Aorta (tissue), 5 donors: ENCODE results near the gene TAAR1. TPM values are rescaled to one million over a fixed set of nuclear protein-coding genes. Genes with fewer than 3 reads are reported as not detected.
"Not testable (repeated sequence)": the region's sequence is repeated elsewhere in the genome, so short reads cannot be mapped to it uniquely, and the experiment has no call there.

Experiments
- ATAC-seq: fragments of 200-7000 bp; cut with Tn5 transposase; one replicate; pipeline ENCODE4 v1.9.1; 2022; ENCODE audit warnings: moderate library complexity; ENCODE audit not compliant: low FRiP score
- DNase-seq, 2 donors: peaks; one replicate each; pipeline ENCODE4 v3.0.0-alpha.2; 2020
- H3K27ac ChIP-seq, 2 donors: one replicate each; pipeline ENCODE4 v1.5.1; 2013; ENCODE audit warnings: low read length in 2 of 2, mild to moderate bottlenecking in 2 of 2, moderate library complexity in 2 of 2, control low read depth in 1 of 2, inconsistent platforms in 1 of 2, low read depth in 1 of 2
- H3K27me3 ChIP-seq, 2 donors: one replicate each; pipeline ENCODE4 v1.6.1; 2013; ENCODE audit warnings: control low read depth in 1 of 2, low read length in 1 of 2, mild to moderate bottlenecking in 1 of 2, moderate library complexity in 1 of 2; ENCODE audit not compliant: insufficient read depth in 2 of 2, control insufficient read depth in 1 of 2
- H3K36me3 ChIP-seq, 2 donors: one replicate each; pipeline ENCODE4 v1.6.1; 2013; ENCODE audit warnings: control low read depth in 1 of 2, low read length in 1 of 2, mild to moderate bottlenecking in 1 of 2; ENCODE audit not compliant: insufficient read depth in 2 of 2, control insufficient read depth in 1 of 2
- H3K4me1 ChIP-seq, 2 donors: one replicate each; pipeline ENCODE4 v1.6.1; 2013; ENCODE audit warnings: low read length in 2 of 2, control low read depth in 1 of 2, mild to moderate bottlenecking in 1 of 2, moderate library complexity in 1 of 2; ENCODE audit not compliant: insufficient read depth in 2 of 2, control insufficient read depth in 1 of 2
- H3K4me3 ChIP-seq, 2 donors: one replicate each; pipeline ENCODE4 v1.5.1; 2013; ENCODE audit warnings: low read length in 2 of 2, control low read depth in 1 of 2, mild to moderate bottlenecking in 1 of 2
- H3K9me3 ChIP-seq: one replicate; pipeline ENCODE4 v1.6.1; 2013; ENCODE audit warnings: mild to moderate bottlenecking, low read length; ENCODE audit not compliant: control insufficient read depth
- WGBS, 2 donors: extraction: QIAGEN DNeasy Blood & Tissue Kit; methylation state at CpG; one replicate each; pipeline ENCODE4 v1.1.7; 2013; 5-methylcytosine and 5-hydroxymethylcytosine counted together
- intact Hi-C, 2 donors: fragments of 100-400 bp; cut with DNase I; formaldehyde crosslinking; loops; one replicate each; pipeline versions ENCODE4 v1.14.2 to v1.15.0; 2022
- polyA plus RNA-seq, 2 donors: library from polyadenylated mRNA; stranded (reverse); fragments of 200-250 nt; gene quantifications; one replicate each; pipeline ENCODE4 v1.2.3, GENCODE V29; 2013
- total RNA-seq, 2 donors: library from RNA; stranded (reverse); fragmentation: NEBNext Ultra II Directional; extraction: Animal tissue kit (Norgen Biotek cat#: 25700); gene quantifications; one replicate each; pipeline ENCODE4 v1.2.1, GENCODE V29; 2021
- donor health status: healthy with polysubstance abuse.
- donor health status: Bipolar disorder and iron deficiency.
- donor health status: DM: no; HTN: no; CAD: no.
- donor health status: DM: no; HTN: no; CAD: no.
- donor health status: DM: yes; HTN: yes; CAD: no.

The TAAR1 gene
- total and polyA plus RNA-seq, 4 donors = not detected

DNA sequence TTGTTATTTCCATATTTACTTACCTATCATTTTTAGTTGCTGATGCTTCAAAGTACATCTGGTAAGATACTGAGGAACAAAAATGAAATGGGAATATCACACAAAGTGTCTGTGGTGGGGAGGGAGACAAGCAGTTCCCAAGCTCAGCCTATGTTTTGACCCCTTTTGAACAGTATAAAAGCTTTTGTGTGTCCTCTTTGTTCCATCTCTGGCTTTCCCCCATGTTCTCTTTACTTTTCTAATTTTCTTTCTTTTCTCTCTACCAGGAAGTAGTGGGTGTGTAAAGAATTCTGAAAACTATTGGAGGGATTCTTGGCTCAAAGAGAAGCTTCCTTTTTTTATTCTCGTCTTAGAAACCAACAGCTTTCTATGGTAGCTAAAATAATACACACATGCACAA is 42.3 kb downstream of the TAAR1 start:
- WGBS, 2 donors = 8 to 13% methylated on average over 1 of the region's 1 CpG
- Histone ChIP-seq H3K4me1 (no peaks in the 10 kb centered on the region), H3K4me3 (no peak overlapping the region), H3K27ac (no peak overlapping the region), H3K36me3 (no peaks in the 10 kb centered on the region), H3K9me3 (no peaks in the 10 kb centered on the region), H3K27me3 (no peaks in the 10 kb centered on the region)
- intact Hi-C loops = no loop called here
- DNase-seq = no peak
- ATAC-seq = no peak

DNA sequence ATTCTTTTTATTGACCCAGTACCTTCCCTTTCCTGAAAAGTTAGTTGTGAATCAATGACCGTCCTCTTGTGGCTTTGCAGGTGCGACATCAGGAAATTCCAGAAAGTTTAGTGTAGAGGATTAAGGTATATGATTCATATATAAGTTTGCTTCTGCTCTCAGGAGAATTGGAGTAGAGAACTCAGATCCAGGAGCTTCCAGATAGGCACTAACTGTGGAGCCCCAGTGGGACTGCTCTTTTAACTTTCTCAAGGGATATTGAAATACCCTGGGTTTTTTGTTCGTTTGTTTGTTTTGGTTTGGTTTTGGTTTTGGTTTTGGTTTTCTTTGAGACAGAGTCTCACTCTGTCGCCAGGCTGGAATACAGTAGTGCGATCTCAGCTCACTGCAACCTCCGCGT is 44.4 kb downstream of the TAAR1 start:
- Histone ChIP-seq H3K4me3 (no peak overlapping the region), H3K4me1 (no peaks in the 10 kb centered on the region), H3K27ac (no peak overlapping the region), H3K36me3 (no peaks in the 10 kb centered on the region), H3K27me3 (no peaks in the 10 kb centered on the region), H3K9me3 (no peaks in the 10 kb centered on the region)
- intact Hi-C loops = no loop called here
- 87 to 90% methylated on average over 7 of the region's 7 CpGs for WGBS, 2 donors
- ATAC-seq (no peak), DNase-seq (no peak)

GRCh38 chr6:132612449-132613108 is 46.4 kb downstream of the TAAR1 start:
- DNase-seq (no peak), ATAC-seq (no peak)
- no peaks in the 10 kb centered on the region for H3K9me3 ChIP-seq
- no peaks in the 10 kb centered on the region for H3K36me3 ChIP-seq
- H3K4me3 ChIP-seq = no peak overlapping the region
- no peak overlapping the region for H3K27ac ChIP-seq
- intact Hi-C loops = no loop called here
- no peaks in the 10 kb centered on the region for H3K4me1 ChIP-seq
- WGBS, 2 donors = 66 to 68% methylated on average over 4 of the region's 4 CpGs
- H3K27me3 ChIP-seq = no peaks in the 10 kb centered on the region

DNA sequence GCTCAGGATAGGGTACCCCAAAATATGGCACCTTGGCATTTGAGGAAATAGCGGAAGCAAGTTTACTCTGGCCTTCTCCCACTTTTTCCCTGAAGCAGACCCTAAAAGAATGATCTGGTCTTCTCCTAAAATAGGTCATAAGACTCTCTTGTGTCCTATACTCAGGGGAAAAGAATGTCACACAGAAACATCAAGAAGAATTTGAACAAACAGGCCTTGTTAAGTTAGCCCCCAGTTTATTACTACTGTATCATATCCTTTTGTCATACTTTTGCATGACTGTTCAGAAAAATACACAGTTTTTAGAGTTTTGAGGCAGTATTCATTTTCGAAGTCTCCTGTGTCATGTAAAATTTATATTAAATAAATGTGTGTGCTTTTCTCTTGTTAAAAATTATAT is 47.4 kb downstream of the TAAR1 start:
- Histone ChIP-seq H3K9me3 (no peaks in the 10 kb centered on the region), H3K36me3 (no peaks in the 10 kb centered on the region), H3K4me3 (no peak overlapping the region), H3K27me3 (no peaks in the 10 kb centered on the region), H3K27ac (no peak overlapping the region), H3K4me1 (no peaks in the 10 kb centered on the region)
- ATAC-seq (no peak), DNase-seq (no peak)
- WGBS, 2 donors = 85 to 87% methylated on average over 2 of the region's 2 CpGs
- intact Hi-C loops = no loop called here

DNA sequence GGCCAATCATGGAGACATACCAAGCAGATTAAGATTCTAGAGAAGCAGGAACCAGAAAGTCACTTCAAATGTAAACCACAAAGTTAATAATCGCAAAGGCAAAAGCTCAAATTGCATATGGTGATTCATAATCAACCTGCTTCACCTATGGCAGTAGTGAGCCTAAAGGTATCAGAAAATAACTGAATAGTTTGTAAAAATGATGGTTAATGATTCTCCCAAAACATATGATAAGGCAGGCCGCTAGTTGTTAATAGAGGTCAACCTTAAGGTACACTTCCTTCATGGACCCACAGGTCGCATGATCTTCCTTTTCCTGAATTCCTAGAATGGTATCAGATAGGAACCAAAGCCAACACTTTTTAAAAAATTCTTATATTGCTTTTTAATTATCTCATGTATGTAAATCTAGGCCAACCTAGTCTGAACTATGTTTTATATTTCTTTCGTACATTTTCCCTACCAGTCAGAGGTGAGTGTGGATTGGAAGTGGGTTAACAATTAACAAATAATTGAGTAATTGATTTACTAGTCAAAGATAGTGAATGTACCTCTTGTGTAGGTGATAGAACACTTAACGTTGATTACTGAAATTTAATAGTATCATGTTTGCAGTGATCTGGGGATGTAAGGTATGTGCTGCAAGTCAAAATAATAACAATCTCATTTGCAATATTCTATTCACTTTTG is 51.3 kb downstream of the TAAR1 start:
- 91 to 94% methylated on average over 5 of the region's 5 CpGs for WGBS, 2 donors
- intact Hi-C loops = no loop called here
- H3K27me3 ChIP-seq = no peaks in the 10 kb centered on the region
- no peaks in the 10 kb centered on the region for H3K36me3 ChIP-seq
- H3K9me3 ChIP-seq = no peaks in the 10 kb centered on the region
- no peaks in the 10 kb centered on the region for H3K4me1 ChIP-seq
- H3K27ac ChIP-seq = no peak overlapping the region
- H3K4me3 ChIP-seq = no peak overlapping the region
- ATAC-seq (no peak), DNase-seq (no peak)

- 83 to 90% methylated on average over 8 of the region's 8 CpGs for WGBS, 2 donors
- Histone ChIP-seq H3K4me3 (no peak overlapping the region), H3K27me3 (no peaks in the 10 kb centered on the region), H3K9me3 (peaks cover 1% of the 10 kb centered on the region), H3K4me1 (no peaks in the 10 kb centered on the region), H3K27ac (no peak overlapping the region), H3K36me3 (no peaks in the 10 kb centered on the region)
- no peak for DNase-seq
- no peak for ATAC-seq
- intact Hi-C loops = no loop called here
Observed at GRCh38 chr6:132604635-132605152, 54.3 kb downstream of the TAAR1 start.

- not testable (repeated sequence) for ATAC-seq
Observed at GRCh38 chr6:132600900-132601299, 58.1 kb downstream of the TAAR1 start.

GRCh38 chr6:132598473-132598872 is 60.5 kb downstream of the TAAR1 start:
- ATAC-seq = no peak
- intact Hi-C loops = no loop called here

More at GRCh38 chr6:132600900-132601299, 58.1 kb downstream of the TAAR1 start:
- H3K27me3 ChIP-seq, DNase-seq, H3K9me3 ChIP-seq, H3K4me1 ChIP-seq, H3K27ac ChIP-seq, H3K4me3 ChIP-seq, intact Hi-C loops, H3K36me3 ChIP-seq: not testable (repeated sequence)

GRCh38 chr6:132596201-132596600 is 62.8 kb downstream of the TAAR1 start:
- no peak overlapping the region for H3K4me3 ChIP-seq
- ATAC-seq (no peak), DNase-seq (no peak)
- 43 to 55% methylated on average over 6 of the region's 6 CpGs for WGBS, 2 donors
- H3K4me1 ChIP-seq = no peaks in the 10 kb centered on the region
- H3K9me3 ChIP-seq = peaks cover 1% of the 10 kb centered on the region
- intact Hi-C loops = no loop called here
- no peak overlapping the region for H3K27ac ChIP-seq
- H3K36me3 ChIP-seq = no peaks in the 10 kb centered on the region
- peaks cover 0 to 1% of the 10 kb centered on the region in 2 donors for H3K27me3 ChIP-seq

More at GRCh38 chr6:132598473-132598872, 60.5 kb downstream of the TAAR1 start:
- peaks cover 0 to 1% of the 10 kb centered on the region in 2 donors for H3K27me3 ChIP-seq
- 38 to 39% methylated on average over 3 of the region's 3 CpGs for WGBS, 2 donors
- peaks cover 1% of the 10 kb centered on the region for H3K9me3 ChIP-seq
- no peaks in the 10 kb centered on the region for H3K36me3 ChIP-seq
- H3K4me1 ChIP-seq = no peaks in the 10 kb centered on the region
- no peak for DNase-seq
- no peak overlapping the region for H3K4me3 ChIP-seq
- no peak overlapping the region for H3K27ac ChIP-seq
